GM18507 (cell line): Measurements from ENCODE around the gene CPA4.

Experiments used
- DNase-seq: peaks from one replicate; pipeline ENCODE4 v3.0.0; 2011; ENCODE audit warnings: low read depth; ENCODE audit not compliant: insufficient read length; ENCODE audit errors: extremely low spot score
- FAIRE-seq: peaks from 2 replicates; lab custom pipeline; 2011; peaks lifted over from hg19 to GRCh38; lab: Jason Lieb, UNC

CPA4 gene

DNA sequence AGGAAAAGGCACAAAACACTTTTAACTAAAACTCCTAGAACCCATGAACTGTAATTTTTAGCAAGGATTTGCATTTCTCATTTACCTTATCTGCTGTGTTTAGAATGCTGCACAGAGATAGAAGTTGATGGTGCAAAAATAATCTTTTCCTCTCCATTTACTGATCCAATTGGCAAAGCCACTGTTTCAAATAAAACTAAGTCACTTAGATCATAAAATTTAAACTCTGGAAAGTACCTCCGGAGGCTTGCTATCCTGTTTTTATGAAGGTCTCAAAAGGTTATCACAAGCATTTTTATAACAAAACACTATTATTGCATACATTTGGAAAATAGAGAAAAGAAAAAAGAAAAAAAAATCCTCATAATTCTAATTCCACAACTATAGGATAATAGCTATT is 18.7 kb upstream of the CPA4 start:
- FAIRE-seq = no peak
- DNase-seq = no peak

DNA sequence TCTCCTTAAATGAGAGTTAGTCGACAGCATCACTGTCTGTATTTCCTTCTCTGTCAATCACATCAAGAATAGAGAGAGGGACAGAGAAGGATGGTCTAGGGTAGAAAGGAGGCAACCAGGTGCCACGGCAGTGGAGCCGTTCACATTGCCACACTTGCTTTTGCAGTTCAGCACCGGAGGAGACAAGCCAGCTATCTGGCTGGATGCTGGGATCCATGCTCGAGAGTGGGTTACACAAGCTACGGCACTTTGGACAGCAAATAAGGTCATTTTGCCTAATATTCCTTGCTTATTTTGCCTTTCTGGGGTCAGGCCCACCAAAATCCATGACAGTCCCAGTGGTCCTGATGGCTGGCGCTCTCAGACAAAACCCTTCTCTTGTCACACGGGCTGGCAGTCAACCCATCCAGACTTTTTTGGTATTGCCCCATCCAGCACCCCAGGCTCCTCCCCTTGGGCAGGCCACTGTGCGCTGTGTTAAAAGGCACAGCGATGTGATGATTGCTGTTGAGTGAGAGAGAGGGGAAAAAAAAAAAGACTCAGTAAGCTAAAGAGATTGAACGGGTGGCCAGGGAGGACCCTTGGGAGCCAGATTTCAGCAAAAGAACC is 17.9 kb upstream of the CPA4 start:
- no peak for FAIRE-seq

DNA sequence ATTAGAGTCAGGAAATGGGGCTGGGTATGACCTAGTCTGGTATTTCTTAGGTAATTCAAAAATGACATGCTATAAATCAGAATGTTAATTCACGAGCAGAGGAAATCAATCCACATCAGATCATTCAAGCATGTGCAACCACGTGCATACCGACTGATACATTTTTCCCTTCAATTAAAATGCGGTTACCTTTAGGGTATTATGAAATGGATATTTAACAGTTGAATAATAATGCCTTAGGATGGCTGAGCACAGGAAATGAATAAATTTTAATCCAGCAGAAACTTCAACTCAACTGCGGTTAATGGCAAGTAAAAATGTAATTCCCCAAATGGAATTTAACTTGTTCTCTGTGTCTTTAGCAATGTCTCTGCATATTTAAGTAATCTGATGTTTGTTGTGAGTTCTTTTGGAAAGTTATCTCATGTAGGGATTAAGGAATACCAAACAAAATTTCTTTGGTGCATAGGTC is 17.1 kb upstream of the CPA4 start:
- no peak for DNase-seq
- no peak for FAIRE-seq

More for the DNA sequence above, 17.9 kb upstream of the CPA4 start:
- DNase-seq = no peak

DNA sequence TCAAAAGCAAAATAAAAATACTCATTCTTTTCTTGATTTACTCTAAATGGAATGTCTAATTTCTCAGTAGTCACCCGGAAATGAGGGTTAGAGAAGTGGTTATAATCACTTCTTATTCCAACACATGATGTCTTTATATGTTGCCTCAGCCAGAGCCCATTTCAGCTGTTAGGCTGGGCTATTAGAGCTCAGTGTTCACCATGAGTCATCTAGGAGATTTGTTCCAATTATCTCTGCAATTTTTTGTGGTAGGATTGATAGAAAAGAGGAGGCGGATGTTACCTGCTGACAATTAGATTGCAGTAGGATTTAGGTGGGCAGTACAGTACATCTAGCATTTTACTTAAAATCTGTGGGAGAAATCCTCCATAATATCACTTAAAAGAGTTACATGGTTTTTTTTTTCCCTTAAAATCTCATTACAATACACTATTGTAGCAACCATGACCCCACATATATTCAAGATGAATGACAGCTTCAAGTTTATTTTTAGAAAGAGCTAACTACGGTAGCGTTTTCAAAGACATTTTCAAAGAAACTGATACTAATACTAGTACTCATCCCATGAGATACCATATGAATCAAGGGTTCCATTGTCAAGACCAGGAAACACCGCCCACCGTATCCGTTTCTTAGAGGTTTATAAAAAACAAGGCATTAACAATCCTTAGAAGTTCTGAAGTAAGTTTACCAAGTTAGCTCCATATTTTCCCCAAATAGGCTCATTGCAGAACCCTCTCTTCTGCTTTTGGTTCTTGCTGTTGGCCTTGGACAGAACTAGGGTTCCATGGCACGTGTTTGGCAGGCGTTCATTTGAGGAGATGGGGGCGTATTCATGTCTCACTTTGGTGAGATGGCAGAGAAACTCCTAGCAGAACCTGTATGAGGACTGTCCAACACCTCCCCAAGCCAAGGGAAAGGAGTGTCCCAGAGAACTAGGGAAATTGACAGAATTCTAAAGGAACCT is 15.9 kb upstream of the CPA4 start:
- no peak for DNase-seq
- no peak for FAIRE-seq

DNA sequence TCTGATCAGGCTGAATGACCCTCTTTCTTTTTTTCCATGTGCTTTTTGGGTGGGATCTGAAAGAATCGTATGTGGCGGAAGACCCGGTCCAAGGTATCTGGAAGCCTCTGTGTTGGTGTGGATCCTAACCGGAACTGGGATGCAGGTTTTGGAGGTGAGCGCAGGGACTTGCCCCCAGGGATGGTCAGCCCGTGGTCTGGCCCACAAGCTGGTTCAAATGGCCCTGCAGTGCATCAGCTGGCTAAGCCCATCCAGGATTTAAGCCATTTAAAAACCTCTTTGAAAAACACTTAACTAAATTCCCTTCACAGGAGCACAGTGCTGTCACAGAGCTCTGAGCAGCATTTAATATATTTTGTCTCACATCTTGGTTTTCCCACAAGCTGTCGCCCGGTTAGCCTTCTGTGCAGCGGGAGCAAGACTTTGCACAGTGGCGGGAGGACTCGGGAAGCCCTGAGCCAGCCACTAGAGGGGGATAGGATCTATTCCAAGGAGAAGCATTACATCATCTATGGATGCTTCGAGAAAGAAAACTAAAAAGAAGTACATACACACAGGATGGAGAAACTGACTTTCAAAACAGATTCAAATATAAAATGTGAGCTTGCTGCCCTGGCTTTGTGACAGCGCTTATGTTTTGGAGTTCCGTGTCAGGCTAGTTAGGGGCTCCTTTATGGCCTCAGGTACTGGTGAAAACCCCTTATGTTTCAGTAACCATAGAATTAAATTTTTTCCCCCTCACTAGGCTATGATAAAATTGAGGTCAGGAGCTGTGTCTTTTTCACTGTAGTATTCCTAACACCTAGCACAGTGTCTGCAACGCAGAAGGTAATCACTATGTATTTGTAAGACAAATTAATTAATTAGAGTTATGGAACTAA is 15.0 kb upstream of the CPA4 start:
- no peak for FAIRE-seq
- no peak for DNase-seq

DNA sequence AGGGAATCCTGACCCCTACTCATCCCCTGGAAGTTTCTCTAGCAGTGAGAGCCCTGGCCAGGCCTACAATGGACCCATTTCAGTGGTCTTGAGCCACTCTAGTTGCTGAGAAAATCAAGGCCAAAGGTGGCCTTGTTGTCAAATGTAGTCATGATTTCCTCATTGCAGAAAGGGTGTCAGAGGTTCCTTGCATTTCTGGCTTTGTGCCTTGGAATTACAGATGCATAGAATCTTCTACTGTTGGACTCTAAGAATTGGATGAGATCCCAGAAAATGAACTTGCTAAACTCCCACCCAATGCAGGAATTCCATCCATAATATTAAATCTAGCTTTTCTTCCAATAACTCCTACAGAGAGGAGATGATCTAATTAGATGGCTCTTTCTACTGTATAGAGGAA is 14.1 kb upstream of the CPA4 start:
- no peak for DNase-seq
- FAIRE-seq = no peak

DNA sequence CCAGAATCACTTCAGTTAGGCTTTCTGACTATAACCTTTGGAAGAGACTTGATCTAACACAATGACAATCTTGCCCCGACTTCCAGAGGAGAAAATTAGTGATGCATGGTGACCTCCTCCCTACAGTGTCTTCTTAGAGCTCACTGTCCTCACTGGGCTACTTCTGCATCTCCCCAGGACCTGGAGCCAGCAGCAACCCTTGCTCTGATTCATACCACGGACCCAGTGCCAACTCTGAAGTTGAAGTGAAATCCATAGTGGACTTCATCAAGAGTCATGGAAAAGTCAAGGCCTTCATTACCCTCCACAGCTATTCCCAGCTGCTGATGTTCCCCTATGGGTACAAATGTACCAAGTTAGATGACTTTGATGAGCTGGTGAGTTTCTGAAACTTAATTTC is 13.7 kb upstream of the CPA4 start:
- FAIRE-seq (no peak), DNase-seq (no peak)

DNA sequence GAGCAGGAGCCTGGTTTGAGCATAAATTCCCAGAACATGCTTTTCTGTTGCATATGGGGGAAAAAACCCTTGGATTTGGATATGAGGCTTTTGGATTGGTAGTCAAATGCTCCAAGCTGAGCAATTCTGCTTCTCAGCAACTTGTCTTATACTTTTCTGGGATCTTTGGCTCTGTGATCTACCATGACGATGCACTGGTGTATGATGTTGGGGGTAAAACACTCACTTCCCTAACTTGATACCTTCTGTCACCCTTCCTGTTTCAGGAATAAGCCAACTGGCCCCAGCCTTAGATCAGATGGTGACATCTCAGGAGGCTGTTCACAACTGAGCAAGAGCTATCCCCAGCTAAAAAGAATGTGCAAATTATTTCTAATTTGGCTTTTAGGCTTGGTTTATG is 13.1 kb upstream of the CPA4 start:
- no peak for DNase-seq
- FAIRE-seq = no peak

DNA sequence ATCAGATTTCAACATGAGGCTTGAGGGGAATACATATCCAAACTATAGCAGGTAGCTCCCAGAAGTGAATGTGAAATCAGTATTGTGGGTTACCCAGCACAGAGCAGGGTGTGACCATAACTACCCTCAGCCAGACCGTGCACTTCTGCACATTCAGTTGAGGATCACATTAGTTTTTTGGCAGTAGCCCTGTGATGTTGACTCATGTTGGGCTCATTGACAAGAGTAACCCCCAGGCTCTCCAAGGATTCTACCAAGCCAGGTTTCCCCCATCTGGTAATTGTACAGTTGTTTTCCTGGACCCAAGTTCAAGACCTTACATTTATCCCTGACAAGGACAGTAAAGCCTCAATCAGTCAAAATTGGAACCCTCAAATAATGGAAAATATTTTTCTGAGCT is 11.7 kb upstream of the CPA4 start:
- FAIRE-seq (no peak), DNase-seq (no peak)

DNA sequence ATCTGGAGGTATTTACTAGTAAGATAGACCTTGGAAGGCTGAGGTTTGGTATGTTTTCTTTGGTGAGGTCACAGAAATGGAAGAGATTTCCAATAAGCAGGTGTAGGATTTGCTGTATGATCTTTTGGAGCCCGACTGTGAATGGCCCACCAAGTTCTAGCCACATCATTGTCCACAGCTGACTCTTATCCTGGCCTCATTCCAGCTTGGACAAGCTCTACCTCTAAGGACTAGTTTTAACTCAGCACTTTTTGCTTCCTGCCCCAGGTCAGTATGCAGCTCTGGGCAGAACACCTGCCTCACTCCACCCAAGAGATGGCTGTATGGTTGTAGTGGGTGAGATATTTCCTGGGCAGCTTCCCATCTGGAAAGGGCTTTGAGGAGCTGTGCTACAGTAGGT is 6.1 kb upstream of the CPA4 start:
- DNase-seq (no peak), FAIRE-seq (no peak)

DNA sequence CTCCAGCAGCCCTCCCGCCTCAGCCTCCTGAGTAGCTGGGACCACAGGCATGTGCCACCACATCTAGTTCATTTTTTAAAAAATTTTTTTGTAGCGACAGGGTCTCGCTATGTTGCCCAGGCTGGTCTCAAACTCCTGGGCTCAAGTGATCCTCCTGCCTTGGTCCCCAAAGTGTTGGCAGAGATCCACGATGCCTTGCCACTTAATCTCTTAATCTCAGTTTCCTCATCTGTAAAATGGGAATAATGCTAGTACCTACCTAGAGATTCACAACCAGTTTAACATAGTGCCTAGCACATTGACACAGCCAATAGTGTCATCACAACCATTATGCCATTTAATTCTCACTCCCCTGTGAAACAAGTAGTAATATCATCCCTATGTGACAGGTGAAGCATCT is 4.8 kb upstream of the CPA4 start:
- FAIRE-seq = no peak
- no peak for DNase-seq

DNA sequence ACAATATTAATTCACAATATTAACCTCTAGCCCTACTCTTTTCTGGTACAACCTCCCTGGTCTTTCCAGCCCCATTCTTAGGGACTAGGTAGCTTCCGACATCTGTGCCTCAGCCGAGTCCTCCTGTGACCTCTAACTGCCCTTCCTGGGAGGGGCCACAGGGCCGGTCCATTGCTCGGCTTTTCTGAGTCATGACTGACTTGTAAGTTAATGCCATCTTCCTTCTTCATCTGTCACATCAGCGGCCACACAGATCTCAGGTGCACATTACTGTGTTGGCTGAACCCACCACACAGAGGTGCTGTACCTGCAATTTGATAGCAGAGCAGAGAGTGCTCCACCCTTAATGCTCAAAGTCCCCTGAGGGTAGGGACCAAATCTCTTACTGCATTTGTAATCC is 4.1 kb upstream of the CPA4 start:
- DNase-seq = no peak
- no peak for FAIRE-seq

DNA sequence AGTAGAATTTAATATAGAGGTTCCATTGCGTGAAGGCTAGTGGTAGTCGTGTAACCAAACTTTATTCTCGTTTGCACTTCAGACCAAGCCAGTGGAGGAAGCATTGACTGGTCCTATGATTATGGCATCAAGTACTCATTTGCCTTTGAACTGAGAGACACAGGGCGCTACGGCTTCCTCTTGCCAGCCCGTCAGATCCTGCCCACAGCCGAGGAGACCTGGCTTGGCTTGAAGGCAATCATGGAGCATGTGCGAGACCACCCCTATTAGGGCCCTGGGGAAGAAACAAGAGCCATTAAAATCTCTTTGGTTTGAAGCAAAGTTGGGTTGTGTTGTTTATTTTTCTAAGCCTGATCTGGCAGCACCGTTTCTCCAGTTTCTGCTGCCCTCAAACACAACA is 3.5 kb upstream of the CPA4 start:
- FAIRE-seq = no peak
- no peak for DNase-seq

DNA sequence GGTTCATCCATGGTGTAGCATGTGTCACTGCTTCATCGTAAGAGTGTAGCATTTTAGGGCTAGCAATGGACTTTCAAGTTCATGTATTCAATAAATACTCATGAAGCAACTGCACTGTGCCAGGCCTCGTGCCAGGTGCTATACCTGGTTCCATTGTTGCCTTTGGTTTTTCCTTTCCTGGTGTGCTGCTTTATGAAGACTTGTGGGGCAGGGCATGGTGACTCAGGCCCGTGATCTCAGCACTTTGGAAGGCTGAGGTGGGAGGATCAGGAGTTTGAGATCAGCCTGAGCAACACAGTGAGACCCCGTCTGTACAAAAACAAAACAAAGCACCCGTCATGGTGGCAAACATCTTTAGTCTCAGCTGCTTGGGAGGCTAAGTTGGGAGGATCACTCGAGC is 2.2 kb upstream of the CPA4 start:
- DNase-seq = no peak
- FAIRE-seq = no peak

DNA sequence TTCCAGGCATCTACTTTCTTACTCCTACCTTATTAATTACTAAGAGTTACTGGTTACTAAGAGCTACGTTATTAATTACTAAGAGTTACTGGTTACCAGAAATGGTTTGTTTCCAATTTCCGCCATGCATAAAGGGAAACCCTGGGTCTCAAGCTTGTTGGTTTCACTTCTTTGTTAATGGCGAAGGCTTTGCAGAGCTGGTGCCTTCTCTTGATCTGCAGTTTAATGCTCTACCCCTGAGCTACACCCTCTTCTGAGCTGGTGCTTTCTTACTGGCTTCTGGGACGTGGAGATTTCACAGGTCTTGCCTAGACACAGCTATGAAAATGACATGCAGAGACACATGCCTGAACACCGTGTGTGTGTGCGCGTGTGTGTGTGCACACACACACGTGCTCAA is 560 bp downstream of the CPA4 start:
- no peak for DNase-seq
- no peak for FAIRE-seq

DNA sequence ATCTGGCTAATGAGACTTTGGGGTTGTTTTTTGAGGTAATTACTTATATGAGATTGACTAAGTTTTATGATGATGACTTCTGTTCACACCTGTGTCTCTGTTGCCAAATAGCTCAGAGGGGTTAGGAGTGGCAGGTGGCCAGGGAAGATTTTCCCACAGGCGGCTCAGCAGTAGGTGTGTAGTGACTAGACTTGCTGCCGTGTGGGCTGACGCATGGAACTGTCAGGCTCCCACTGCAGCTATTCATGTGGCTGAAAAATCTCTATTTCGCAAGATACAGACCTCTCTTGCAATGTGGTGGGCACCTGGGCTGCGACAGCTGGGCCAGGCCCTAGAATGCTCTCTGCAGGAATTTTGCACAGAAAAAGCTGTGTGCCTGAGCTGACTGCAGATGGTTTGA is 1.4 kb downstream of the CPA4 start:
- FAIRE-seq (no peak), DNase-seq (no peak)

DNA sequence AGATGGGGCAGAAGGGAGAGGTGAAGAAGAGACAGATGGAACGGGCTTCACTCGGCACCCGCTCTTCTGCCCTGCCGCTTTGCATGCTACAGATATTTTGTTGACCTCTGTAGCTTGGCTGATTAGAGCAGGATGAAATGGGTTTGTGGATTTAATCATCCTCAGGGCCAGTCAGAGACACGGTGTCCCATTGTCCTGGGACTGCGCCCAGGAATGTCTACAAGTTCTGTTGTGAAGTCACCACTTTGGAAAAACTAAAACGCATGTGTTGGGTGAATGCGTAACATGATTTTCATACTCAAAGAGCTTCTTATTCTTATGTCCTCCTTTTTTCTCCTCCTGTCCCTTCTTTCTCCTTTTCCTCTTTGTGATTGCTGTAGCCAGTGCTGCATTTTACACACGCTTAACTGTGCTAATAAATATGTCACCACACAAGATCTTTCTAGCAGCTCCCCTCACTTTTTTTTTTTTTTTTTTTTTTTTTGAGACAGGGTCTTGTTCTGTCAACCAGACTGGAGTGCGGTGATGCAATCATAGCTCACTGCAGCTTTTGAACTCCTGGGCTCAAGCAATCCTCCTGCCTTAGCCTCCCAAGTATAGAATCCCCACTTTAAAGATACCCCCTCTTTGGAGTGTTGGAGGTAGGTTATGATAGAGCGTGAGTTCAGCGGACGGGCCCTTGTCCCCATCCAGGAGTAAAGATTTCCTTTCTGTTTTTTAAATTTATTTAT is 3.4 kb downstream of the CPA4 start:
- DNase-seq = no peak
- no peak for FAIRE-seq

DNA sequence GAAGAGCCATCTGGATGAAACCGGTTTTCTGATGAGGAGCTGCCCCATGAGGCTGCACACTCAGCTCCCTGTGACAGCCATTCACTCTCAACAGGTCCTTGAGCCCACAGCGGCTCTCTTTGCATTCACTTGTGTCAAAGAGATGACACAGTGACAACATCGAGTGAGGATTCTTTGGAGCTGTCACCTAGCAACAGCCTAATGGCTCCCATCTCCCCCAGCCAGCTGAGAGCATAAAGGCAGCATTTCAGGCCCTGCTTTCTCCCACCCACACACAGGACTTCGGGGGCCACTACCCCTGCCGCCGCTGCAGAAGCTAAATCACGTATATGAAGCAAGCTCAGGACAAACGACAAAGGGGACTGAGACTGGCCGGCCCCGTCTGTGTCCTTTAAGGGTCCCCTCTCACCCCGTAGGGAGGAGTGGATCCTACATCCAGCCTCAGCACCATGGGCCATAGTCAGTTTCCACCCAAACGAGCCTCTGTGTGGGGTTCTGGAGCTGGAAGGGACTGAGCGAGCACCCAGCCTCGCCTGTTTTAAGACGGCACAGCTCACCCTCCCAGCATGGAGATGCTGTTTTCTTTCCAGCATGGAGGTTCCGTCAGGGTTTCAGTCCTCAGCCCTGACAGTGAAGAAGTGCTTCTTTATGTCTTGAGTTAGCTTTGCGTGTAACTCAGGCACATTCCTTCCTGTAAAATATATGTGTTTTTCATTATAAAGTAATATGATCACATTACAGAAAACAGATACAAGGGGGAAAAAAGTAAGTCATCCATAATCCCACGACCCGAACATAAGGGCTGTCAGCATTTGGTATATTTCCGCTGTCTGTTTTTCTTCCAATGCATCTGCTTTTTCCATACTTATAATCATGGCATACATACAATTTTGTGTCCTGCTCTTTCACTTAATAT is 4.9 kb downstream of the CPA4 start:
- DNase-seq (no peak), FAIRE-seq (no peak)
